Mucosa of descending colon (tissue), 3 donors: ENCODE data around the gene VSTM5. TPM values are rescaled to one million over a fixed set of nuclear protein-coding genes. Genes with fewer than 3 reads are reported as not detected.

ENCODE experiments used
- ATAC-seq: fragments of 200-7000 bp; cut with Tn5 transposase; one replicate; pipeline ENCODE4 v1.9.1; 2020; ENCODE audit warnings: mild to moderate bottlenecking, moderate library complexity
- DNase-seq, 3 donors: peaks; one replicate each; pipeline ENCODE4 v3.0.0-alpha.2; 2020
- H3K36me3 ChIP-seq: fragments of 200-600 bp; one replicate; pipeline ENCODE4 v1.8.0; 2021; ENCODE audit warnings: low read depth, mild to moderate bottlenecking
- H3K4me1 ChIP-seq: fragments of 200-600 bp; one replicate; pipeline ENCODE4 v1.8.0; 2021; ENCODE audit warnings: low read depth, mild to moderate bottlenecking
- H3K4me3 ChIP-seq: fragments of 200-600 bp; one replicate; pipeline ENCODE4 v1.8.0; 2021; ENCODE audit warnings: mild to moderate bottlenecking
- H3K9me3 ChIP-seq: fragments of 200-600 bp; one replicate; pipeline ENCODE4 v1.8.0; 2021; ENCODE audit warnings: mild to moderate bottlenecking
- intact Hi-C, 2 donors: fragments of 100-400 bp; cut with DNase I in 1 of 2; cut with micrococcal nuclease in 1 of 2; formaldehyde crosslinking; loops; one replicate each; pipeline versions ENCODE4 v1.11.0 to v1.11.1; 2022; cut with DNase I, micrococcal nuclease
- total RNA-seq, 3 donors: library from RNA; stranded (reverse); fragmentation: NEBNext Ultra II Directional in 2 of 3; extraction: Animal tissue kit (Norgen Biotek cat#: 25700) in 2 of 3; gene quantifications; one replicate each; pipeline versions ENCODE4 v1.2.1 to v1.2.4, GENCODE V29; 2021 to 2023
- TF ChIP-seq, protein P1 (sequence below): fragments of 200-600 bp; IDR thresholded peaks from one replicate; pipeline ENCODE4 v1.8.0; 2022; ENCODE audit warnings: antibody characterized with exemption, mild to moderate bottlenecking
- donor health status: DM: no; HTN: no; CAD: no; lungs with moderate emphysema.
- donor health status: DM: no; HTN: no; CAD: no.
- donor health status: DM: no; HTN: yes; CAD: no.

VSTM5 gene
- total RNA-seq, 3 donors from 2014 or later: 1.8 to 3.4 (median 2.4) TPM

DNA sequence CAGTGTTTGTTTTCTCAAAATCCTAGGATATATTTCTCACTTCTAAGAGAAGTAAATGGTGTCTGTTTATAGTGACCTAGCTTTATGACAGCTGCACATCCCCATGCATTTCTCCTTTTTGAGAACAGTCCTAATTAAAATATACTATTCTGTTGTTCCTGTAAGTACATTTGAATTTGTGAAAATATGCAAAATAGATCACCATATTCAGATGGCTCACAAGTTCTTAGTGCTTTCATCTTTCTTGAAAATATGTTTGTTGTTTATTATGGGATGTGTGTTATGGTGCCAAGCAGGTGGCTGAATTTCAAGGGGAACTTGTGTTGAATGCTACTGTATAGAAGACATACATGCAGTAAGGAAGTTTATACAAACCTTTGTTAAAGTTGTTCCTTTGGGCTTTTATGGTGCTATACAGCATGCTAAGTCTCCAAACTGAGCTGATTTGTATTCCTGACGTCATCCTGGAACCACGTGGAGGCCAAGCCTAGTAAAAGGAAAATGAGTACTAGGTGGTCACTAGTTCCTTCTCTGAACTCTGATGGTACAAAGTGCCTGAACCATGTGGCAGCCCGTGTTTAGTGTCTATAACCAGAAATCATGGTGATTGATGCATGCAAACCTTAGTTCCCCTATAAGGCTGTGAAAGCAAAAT, 7.8 kb upstream of the VSTM5 start:
- no peaks in the 10 kb centered on the region for H3K9me3 ChIP-seq
- DNase-seq (no peak), ATAC-seq (peak; percentile 62)
- intact Hi-C loops: no loop called here
- no peak overlapping the region for H3K4me3 ChIP-seq
- H3K36me3 ChIP-seq: no peaks in the 10 kb centered on the region
- H3K4me1 ChIP-seq: no peaks in the 10 kb centered on the region
- TF ChIP-seq, protein P1, sequence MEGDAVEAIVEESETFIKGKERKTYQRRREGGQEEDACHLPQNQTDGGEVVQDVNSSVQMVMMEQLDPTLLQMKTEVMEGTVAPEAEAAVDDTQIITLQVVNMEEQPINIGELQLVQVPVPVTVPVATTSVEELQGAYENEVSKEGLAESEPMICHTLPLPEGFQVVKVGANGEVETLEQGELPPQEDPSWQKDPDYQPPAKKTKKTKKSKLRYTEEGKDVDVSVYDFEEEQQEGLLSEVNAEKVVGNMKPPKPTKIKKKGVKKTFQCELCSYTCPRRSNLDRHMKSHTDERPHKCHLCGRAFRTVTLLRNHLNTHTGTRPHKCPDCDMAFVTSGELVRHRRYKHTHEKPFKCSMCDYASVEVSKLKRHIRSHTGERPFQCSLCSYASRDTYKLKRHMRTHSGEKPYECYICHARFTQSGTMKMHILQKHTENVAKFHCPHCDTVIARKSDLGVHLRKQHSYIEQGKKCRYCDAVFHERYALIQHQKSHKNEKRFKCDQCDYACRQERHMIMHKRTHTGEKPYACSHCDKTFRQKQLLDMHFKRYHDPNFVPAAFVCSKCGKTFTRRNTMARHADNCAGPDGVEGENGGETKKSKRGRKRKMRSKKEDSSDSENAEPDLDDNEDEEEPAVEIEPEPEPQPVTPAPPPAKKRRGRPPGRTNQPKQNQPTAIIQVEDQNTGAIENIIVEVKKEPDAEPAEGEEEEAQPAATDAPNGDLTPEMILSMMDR: no peak

DNA sequence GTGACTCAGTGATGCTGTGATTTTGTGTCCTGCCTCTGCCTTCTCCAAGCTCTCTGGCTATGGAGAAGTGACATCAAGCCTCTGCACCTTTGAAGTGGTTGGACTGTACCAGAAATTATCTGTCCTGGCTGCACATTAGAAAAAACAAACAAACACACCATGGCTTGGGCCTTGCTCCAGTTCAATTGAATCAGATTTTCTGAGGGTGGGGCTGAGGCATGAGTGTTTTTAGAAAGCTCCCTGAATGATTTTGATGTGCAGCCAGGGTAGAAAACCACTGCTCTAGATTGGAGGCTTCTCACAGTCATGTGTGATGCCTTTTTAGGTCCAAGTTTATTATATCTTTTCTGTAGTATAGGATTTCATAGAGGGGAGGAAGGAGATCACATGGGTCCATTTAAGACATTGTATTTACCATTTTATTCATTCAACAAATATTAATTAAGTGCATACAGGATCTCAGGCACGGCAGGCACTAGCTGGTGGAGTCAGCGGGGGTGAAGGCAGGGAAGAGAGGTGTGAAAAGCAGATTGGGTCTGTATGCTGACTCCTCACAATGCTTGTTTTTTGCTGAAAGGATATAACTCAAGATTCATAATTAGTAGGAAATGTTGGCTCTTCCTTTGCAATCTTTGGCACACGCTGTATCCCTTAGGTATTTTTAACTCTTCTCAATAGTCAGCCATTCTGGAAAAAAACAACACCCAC, 7.1 kb upstream of the VSTM5 start:
- TF ChIP-seq, protein P1: no peak
- H3K4me1 ChIP-seq: no peaks in the 10 kb centered on the region
- DNase-seq: no peak
- H3K36me3 ChIP-seq: no peaks in the 10 kb centered on the region
- no peaks in the 10 kb centered on the region for H3K9me3 ChIP-seq
- ATAC-seq: no peak
- H3K4me3 ChIP-seq: no peak overlapping the region
- intact Hi-C loops: no loop called here

DNA sequence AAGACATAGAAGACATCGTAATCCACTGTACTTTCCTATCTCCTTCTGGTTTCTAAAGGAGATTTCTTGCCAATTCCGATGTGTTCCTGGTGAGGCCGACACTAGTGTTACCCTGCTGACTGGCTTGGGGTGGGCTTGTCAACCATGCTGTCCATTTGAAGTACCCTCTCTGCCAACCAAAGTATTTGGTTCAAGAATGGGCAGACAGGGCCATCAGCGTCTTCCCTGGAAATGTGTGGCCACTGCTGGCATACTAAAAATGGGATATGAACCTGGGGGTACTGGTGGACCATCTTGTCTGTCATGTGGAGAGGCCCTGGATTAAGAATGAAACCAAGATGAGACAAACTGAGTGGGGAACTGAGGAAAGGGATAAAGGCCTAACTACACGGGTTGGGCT, 1.8 kb upstream of the VSTM5 start:
- TF ChIP-seq, protein P1: no peak
- ATAC-seq (no peak), DNase-seq (no peak)
- intact Hi-C loops: no loop called here
- Histone ChIP-seq H3K4me3 (no peak overlapping the region), H3K36me3 (no peaks in the 10 kb centered on the region), H3K4me1 (no peaks in the 10 kb centered on the region), H3K9me3 (no peaks in the 10 kb centered on the region)

DNA sequence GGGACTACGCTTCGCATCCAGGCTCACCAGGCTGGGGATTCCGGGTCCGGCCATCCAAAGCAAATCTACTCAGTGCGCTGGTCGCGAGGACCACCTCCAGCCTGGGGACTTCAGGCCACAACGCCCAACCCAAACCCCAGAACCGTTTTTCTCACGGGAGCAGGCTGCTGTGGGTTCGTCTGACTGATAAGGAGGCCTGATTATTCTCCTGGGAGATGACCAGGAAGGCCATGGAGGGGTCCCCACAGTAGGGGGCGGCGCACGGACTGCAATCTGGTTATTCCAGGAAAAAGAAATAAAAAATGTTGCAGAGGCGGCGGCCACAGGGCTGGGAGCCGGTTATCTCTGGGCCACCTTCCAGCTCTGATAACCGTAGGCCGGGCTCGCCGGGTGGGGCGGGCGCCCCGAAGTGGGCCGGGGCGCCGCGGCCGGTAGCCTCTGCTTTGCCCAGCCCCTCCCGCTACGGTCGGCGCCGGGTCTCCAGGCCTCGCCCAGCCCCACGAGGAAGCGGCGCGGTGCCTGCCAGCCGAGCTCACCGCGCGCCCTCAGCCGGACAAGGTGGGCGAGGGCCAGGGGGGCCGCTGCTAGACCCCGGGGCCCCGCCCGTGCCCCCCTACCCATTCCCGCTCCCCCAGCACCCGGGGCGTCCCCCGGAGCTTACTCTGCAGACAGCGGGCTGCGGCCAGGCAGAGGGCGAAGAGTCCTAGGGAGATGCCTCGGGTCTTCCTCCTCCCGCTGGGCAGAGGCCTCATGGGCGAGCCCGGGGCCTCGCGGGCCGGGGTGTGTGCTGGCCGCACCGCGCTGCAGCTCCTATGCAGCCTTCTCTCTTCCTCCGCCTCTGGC, 446 bp downstream of the VSTM5 start:
- Histone ChIP-seq H3K4me1 (no peaks in the 10 kb centered on the region), H3K9me3 (no peaks in the 10 kb centered on the region), H3K36me3 (no peaks in the 10 kb centered on the region), H3K4me3 (no peak overlapping the region)
- DNase-seq (peak; percentile 70 to 83 (median 79)), ATAC-seq (peak; percentile 87)
- intact Hi-C loops: no loop called here
- TF ChIP-seq, protein P1: no peak

DNA sequence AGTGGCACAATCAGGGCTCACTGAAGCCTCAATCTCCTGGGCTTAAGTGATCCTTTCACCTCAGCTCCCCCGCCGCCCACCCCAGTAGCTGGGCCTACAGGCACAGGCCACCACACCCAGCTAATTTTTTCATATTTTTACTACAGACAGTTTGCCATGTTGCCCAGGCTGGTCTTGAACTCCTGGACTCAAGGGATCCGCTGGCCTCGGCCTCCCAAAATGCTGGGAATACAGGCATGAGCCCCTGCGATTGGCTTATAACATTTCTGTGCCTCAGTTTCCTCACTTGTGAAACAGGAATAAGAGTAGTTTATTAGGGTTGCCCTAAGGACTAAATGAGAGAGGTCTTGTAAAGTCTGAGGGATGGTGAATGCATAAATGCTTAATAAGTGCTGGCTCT, 1.2 kb downstream of the VSTM5 start:
- Histone ChIP-seq H3K36me3 (no peaks in the 10 kb centered on the region), H3K4me3 (no peak overlapping the region), H3K4me1 (no peaks in the 10 kb centered on the region), H3K9me3 (no peaks in the 10 kb centered on the region)
- no peak for ATAC-seq
- TF ChIP-seq, protein P1: no peak
- intact Hi-C loops: no loop called here
- peak in 1 of 3 donors; percentile 41 for DNase-seq
